Tibial artery (tissue), 4 donors: ENCODE measurements around the gene MYO10.

ENCODE experiments used
- DNase-seq, 2 donors: peaks; one replicate each; pipeline ENCODE4 v3.0.0-alpha.2; 2019
- H3K27ac ChIP-seq, 2 donors: fragments of 200-600 bp; sonication (generic) in 1 of 2; 1 replicate in 1 of 2; 2 replicates in 1 of 2; pipeline ENCODE4 v1.5.1; 2018 to 2019; ENCODE audit warnings: mild to moderate bottlenecking in 1 of 2
- H3K27me3 ChIP-seq, 2 donors: fragments of 200-600 bp; sonication (generic) in 1 of 2; one replicate each; pipeline versions ENCODE4 v1.5.1 to v1.6.0; 2016 to 2019
- H3K36me3 ChIP-seq, 3 donors: fragments of 200-600 bp; sonication (generic) in 2 of 3; one replicate each; pipeline ENCODE4 v1.5.1; 2016 to 2019; ENCODE audit warnings: mild to moderate bottlenecking in 2 of 3
- H3K4me1 ChIP-seq, 4 donors: fragments of 200-600 bp; sonication (generic) in 2 of 4; 1 replicate in 3 of 4; 2 replicates in 1 of 4; pipeline ENCODE4 v1.5.1; 2016 to 2019
- H3K4me3 ChIP-seq, 2 donors: fragments of 200-600 bp; sonication (generic) in 1 of 2; 1 replicate in 1 of 2; 2 replicates in 1 of 2; pipeline ENCODE4 v1.5.1; 2018 to 2019; ENCODE audit warnings: mild to moderate bottlenecking in 2 of 2
- H3K9me3 ChIP-seq, 3 donors: fragments of 200-600 bp; sonication (generic) in 1 of 3; one replicate each; pipeline ENCODE4 v1.5.1; 2016 to 2019
- intact Hi-C: fragments of 100-400 bp; cut with DNase I; formaldehyde crosslinking; loops from one replicate; pipeline ENCODE4 v1.15.0; 2023; ENCODE audit warnings: low total_unique reads
- TF ChIP-seq, protein P1 (sequence below), 2 experiments: fragments of 200-600 bp in 1 of 2; fragments of 450-650 bp in 1 of 2; IDR thresholded peaks; one replicate each; pipeline ENCODE4 v1.5.1; 2017 to 2019; ENCODE audit warnings: antibody characterized with exemption in 2 of 2, mild to moderate bottlenecking in 1 of 2, moderate library complexity in 1 of 2

MYO10 gene

DNA sequence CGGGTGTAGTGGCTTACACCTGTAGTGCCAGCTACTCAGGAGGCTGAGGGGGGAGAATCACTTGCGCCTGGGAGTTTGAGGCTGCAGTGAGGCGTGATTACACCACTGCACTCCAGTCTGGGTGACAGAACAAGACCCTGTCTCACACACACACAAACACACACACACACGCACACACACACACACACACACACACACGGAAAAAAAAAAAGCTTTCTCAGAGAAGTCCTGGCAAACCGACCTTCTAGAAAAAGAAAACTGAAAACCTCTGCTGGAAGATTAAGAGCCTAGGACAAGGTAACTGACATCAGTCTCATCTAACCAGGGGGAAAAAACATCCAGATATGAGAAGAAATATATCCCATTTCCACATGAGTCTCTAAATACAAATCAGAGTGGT, 178.9 kb downstream of the MYO10 start:
- no peaks in the 10 kb centered on the region for H3K9me3 ChIP-seq
- no peak for DNase-seq
- no peak overlapping the region for H3K4me3 ChIP-seq
- peaks cover 17 to 61% (median 46%) of the 10 kb centered on the region in 3 donors for H3K36me3 ChIP-seq
- TF ChIP-seq, protein P1, sequence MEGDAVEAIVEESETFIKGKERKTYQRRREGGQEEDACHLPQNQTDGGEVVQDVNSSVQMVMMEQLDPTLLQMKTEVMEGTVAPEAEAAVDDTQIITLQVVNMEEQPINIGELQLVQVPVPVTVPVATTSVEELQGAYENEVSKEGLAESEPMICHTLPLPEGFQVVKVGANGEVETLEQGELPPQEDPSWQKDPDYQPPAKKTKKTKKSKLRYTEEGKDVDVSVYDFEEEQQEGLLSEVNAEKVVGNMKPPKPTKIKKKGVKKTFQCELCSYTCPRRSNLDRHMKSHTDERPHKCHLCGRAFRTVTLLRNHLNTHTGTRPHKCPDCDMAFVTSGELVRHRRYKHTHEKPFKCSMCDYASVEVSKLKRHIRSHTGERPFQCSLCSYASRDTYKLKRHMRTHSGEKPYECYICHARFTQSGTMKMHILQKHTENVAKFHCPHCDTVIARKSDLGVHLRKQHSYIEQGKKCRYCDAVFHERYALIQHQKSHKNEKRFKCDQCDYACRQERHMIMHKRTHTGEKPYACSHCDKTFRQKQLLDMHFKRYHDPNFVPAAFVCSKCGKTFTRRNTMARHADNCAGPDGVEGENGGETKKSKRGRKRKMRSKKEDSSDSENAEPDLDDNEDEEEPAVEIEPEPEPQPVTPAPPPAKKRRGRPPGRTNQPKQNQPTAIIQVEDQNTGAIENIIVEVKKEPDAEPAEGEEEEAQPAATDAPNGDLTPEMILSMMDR (IDR thresholded peaks at IDR 0.05), result no peak
- H3K4me1 ChIP-seq, result no peaks in the 10 kb centered on the region
- H3K27me3 ChIP-seq, result no peaks in the 10 kb centered on the region
- H3K27ac ChIP-seq, result no peak overlapping the region
- intact Hi-C loops, result no loop called here

DNA sequence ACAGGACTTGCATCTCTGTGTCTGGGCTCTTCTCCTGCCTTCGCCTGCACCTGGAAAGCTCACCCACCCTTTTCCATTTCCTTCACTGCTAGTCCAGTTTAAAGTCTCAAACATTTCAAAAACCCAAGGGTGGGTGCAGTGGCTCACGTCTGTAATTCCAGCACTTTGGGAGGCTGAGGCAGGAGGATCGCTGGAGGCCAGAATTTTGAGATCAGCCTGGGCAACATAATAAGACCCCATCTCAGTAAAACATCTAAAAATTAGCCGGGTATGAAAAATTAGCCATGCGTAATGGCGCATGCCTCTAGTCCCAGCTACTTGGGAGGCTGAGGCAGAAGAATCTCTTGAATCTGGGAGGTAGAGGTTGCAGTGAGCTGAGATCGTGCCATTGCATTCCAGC, 179.4 kb downstream of the MYO10 start:
- no peaks in the 10 kb centered on the region for H3K4me1 ChIP-seq
- no peaks in the 10 kb centered on the region for H3K9me3 ChIP-seq
- no peaks in the 10 kb centered on the region for H3K27me3 ChIP-seq
- TF ChIP-seq, protein P1 (IDR thresholded peaks at IDR 0.05), result no peak
- no peak for DNase-seq
- H3K27ac ChIP-seq, result no peak overlapping the region
- H3K36me3 ChIP-seq, result peaks cover 15 to 57% (median 43%) of the 10 kb centered on the region in 3 donors
- H3K4me3 ChIP-seq, result no peak overlapping the region
- intact Hi-C loops, result no loop called here

DNA sequence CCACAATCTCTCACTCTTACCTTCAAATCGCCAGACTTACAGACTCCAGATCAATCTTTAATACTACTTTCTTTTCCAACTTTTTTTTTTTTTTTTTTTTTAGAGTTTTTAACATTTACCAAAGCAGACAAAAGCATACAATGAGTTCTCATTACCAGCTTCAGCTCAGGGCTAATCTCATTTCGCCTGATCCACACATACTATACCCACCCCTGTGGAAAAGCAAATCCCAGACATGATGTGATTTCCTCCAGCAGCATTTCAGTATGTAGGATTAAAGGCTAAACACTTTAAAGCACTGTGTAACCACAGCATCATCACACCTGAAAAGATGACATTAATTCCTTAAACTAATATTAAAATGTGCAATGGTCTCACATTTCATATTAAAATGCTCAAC, 180.4 kb downstream of the MYO10 start:
- no peak overlapping the region for H3K27ac ChIP-seq
- intact Hi-C loops, result no loop called here
- peaks cover 6 to 48% (median 33%) of the 10 kb centered on the region in 3 donors for H3K36me3 ChIP-seq
- H3K27me3 ChIP-seq, result no peaks in the 10 kb centered on the region
- H3K9me3 ChIP-seq, result no peaks in the 10 kb centered on the region
- H3K4me1 ChIP-seq, result no peaks in the 10 kb centered on the region
- H3K4me3 ChIP-seq, result no peak overlapping the region
- no peak for DNase-seq
- TF ChIP-seq, protein P1 (IDR thresholded peaks at IDR 0.05), result no peak

GRCh38 chr5:16754601-16755000, 181.5 kb downstream of the MYO10 start:
- Histone ChIP-seq H3K27ac (no peak overlapping the region), H3K4me3 (no peak overlapping the region), H3K36me3 (peaks cover 6 to 48% (median 29%) of the 10 kb centered on the region in 3 donors), H3K9me3 (no peaks in the 10 kb centered on the region), H3K4me1 (no peaks in the 10 kb centered on the region), H3K27me3 (no peaks in the 10 kb centered on the region)
- TF ChIP-seq, protein P1 (IDR thresholded peaks at IDR 0.05), result no peak
- intact Hi-C loops, result no loop called here
- DNase-seq, result no peak

DNA sequence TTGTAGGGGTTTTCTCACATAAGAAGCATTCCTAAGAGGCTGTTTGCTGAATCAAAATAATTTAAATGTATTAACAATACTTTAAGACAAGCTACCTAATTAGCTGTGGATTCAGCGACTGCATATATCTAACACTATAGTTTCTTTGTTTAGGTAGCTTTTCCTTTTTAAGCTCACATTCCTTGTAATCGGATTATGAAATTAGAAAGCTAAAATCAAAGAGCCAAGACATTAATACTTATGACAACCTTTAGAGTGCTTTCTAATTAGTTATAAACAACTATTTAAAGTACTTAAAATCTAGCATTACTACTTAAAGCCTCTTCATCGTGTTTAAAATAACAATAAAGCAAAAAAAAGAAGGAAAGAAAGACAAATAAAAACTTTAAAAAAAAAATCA, 182.0 kb downstream of the MYO10 start:
- peaks cover 6 to 44% (median 29%) of the 10 kb centered on the region in 3 donors for H3K36me3 ChIP-seq
- H3K9me3 ChIP-seq, result no peaks in the 10 kb centered on the region
- H3K27me3 ChIP-seq, result no peaks in the 10 kb centered on the region
- no peak overlapping the region for H3K4me3 ChIP-seq
- H3K27ac ChIP-seq, result no peak overlapping the region
- no peaks in the 10 kb centered on the region for H3K4me1 ChIP-seq
- TF ChIP-seq, protein P1 (IDR thresholded peaks at IDR 0.05), result no peak
- intact Hi-C loops, result no loop called here
- DNase-seq, result no peak

- Histone ChIP-seq H3K4me3 (no peak overlapping the region), H3K4me1 (no peaks in the 10 kb centered on the region), H3K27ac (no peak overlapping the region), H3K9me3 (no peaks in the 10 kb centered on the region), H3K27me3 (no peaks in the 10 kb centered on the region), H3K36me3 (peaks cover 0 to 18% (median 12%) of the 10 kb centered on the region in 3 donors)
- TF ChIP-seq, protein P1 (IDR thresholded peaks at IDR 0.05), result no peak
- no peak for DNase-seq
- intact Hi-C loops, result no loop called here
These were observed 185.6 kb downstream of the MYO10 start for GRCh38 chr5:16750445-16750844.
